GM21390 (cell line): ENCODE data around the gene CAMTA1.
"Not testable (repeated sequence)": the region's sequence is repeated elsewhere in the genome, so short reads cannot be mapped to it uniquely, and the experiment has no call there.

Experiments used
- ATAC-seq: cut with Tn5 transposase; IDR thresholded peaks from one replicate; pipeline ENCODE4 v1.9.1; 2021; ENCODE audit not compliant: unreplicated experiment

Gene CAMTA1

DNA sequence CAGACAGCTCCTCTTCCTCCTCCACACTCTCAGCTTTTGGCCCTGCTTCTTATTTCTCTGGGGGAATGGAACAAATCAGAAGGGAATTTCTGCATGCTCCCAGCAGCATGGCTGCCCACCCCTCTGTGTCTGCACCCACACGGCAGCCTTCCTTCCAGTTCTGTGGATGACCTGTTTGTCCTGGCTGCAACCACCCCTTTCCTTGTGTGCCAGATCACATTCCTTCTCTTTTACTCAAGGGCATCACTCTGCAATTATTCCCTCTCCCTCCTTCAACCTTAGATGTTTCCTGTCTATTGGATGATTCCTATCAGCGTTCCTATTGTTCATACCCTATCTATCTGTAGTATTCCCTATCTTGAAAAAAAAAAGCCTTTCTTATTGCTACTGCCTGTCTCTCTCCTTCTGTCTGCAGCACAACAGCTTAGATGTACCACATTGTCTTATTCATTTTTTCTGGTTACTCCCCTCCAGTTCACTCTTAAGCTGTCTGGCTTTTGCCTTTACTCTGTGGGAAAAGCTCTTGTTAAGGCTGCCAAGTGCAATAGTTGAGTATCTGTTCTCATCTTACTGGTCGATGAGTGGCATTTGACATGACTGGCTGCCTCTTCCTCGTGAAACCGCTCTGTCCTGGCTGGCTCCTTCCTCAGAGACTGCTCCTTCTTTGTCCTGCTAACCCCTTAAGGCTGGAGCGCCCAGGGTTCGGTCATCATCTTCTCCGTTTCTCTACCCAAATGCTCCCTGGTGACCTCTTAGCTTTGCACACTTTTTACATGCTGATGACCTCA is 351.1 kb downstream of the CAMTA1 start:
- no peak for ATAC-seq

DNA sequence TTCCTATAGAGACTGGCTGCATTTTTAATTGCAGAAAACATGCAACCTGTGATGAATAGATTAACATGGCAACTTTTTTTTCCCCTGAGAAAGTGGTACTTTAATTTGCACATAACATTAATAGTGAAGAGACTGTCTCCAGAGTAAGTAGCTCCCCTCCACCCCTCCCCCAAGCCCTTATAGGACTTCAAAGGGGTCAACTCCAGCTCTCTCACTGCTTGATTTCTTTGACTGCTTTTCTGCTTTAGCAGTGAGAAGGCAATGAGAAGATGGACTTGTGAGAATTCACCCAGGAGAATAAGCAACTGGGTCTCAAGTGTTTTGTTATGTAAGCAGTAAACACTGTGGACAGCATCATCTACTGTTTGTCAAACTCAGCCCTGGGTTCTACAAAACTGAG is 355.0 kb downstream of the CAMTA1 start:
- ATAC-seq, result no peak

DNA sequence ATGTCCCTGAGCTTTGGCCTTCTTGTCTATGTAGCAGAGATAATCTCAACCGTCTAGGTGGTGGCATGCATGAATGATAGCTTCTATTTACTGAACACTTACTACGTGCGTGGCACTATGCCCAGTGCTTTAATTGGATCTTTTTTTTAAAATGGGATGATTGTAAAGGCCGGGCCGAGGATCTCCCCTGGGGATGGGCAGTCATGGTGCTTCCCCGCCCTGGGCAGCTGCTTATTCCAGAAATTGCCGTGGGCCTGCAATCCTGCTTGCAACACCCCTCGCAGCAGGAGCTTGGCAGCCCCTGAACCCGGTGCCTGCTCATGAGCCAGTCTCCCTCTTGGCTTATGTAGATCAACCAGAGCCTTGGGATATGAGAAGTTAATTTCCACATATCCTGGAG is 360.7 kb downstream of the CAMTA1 start:
- ATAC-seq, result no peak

DNA sequence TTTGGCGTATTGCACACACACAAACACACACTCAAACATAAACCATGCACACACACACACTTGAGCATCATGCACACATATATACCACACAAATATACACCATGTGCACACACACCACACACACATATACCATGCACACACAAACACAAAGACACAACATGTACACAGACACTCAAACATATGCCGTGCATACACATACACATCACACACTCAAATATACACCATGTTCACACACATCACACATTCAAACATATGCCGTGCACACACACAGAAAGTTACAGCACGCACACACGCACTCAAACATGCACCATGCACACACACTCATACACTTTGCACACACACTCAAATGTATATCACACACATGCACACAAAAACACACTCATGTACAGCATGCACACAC is 361.5 kb downstream of the CAMTA1 start:
- ATAC-seq, result no peak

DNA sequence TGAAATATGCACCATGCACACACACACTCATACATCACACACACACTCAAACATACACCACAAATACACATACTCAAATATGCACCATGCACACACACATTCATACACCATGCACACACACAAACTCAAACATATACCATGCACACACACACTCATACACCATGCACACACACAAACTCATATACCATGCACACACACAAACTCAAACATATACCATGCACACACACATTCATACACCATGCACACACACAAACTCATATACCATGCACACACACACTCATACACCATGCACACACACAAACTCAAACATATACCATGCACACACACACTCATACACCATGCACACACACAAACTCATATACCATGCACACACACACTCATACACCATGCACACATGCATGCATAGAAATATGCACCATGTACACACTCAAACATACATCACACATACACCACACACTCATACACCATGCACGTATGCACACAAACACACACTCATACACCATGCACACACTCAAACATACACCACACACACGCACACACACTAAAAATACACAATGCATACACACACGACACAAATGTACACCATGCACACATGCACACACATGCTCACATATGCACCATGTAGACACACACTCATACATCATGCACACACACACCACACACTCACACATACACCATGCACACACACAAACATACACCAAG is 362.5 kb downstream of the CAMTA1 start:
- not testable (repeated sequence) for ATAC-seq

DNA sequence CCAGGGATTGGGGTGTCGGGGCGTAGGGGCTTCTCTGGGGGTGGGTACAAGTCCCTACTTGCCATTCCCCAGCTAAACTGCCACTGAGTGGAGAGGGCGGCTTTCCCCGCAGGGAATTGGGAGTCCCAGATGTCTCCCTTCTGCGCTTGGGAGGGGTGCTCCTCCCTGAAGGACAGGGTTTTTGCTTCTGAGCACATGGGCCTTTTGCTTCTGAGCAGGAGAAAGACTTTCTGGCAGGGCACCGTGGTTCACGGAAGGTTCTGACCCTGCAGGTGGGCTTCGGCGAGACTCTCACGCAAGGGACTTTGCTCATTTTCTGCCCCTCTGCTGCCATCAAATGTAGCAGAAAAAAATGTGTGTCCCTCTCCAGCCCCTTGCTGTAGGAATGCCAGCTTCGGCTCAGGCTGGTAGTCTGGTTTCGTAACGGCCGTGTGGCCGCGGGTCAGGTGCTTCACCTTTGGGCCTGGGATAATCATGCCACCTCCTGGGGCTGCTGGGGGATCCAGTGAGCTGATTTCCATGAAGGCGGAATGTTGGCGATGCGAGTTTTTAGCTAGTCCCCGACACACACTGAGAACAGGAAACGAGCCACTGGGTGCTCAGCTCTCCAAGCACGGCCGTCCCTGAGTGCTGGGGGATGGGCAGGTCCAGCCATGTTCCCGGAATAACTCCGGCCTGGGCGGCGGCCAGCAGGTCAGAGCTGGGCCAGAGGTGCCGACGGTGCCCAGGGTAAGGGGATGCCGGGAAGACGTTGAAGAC is 364.0 kb downstream of the CAMTA1 start:
- ATAC-seq, result no peak

DNA sequence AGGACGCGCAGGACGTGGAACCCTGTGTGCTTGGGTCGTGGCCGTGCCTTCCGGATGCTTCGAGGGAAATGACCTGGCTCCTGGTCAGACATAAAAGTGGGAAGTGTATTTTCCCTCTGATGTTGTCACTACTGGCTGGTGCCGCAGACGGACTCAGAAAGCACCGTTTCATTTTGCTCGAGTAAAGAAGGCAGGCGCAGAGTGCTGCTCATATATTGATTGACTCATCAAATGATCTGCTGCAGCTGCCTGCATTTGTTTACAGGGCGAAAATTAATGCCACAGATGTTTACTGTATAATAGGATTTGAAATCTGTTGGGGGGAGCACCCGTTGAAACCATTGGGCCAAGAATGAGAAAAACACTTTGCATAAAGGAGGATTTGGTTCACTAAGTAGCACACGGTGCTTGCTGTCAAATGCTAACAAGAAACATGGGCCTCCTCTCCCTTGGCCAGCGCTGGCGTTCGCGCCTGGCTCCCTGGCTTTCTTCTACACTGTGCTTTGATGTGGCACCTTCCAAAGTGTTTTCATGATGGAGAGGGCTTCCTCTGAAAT is 365.5 kb downstream of the CAMTA1 start:
- no peak for ATAC-seq

DNA sequence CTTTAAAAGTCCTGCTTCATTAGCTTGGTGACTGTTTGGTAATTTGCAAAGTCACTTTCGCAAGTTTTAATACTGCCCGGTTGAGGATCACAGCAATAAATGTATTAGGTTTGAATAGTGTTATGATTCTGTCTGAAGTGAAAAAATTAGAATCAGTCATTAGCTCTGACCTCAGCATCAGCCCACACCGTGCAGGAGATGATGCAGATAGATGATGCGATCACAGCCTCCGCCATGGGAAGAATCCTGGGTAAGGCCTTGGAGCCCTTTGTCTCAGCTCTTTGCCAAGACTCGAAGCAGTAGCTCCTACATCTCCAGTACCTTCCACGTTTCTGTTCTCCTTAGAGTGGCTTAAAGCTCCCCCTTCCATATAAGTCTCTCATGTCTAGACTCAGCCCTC is 366.7 kb downstream of the CAMTA1 start:
- ATAC-seq, result no peak

DNA sequence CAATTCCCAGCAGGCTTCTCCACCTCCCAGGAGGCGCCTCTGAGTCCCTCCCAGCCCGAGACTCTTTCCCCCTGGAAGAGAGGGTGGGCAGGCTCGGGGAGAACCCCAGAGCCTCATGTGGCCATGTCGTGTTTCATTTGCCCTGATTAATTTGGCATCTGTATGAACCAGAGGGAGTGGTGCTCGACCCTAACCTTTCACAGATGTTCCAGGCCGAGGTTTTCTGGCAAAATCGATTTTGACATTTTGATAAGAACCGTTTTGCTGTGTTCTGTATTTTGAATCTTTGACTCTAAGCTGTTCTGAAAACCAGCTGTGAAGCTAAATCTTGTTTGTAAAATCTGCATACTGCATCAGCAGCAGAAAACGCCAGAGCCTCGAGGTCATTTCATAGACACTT is 367.4 kb downstream of the CAMTA1 start:
- no peak for ATAC-seq

DNA sequence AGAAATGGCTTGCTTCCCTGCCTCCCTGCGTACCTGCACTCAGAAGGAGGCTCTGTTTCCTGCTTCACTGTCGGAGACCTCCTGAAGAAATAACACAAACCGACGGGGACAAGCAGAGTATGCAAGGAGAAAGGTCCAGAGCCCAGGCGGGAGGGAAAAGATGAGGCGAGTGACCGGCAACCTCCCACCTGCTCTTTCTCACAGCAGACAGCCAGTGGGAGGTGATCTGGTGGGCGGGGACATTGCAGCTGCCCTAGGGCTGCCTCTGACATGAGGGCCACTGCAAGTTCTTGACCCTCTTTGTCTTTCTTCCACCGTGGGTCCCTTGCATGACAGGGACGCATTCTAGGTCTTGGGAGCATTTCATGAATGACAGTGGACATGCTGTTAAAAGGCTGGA is 368.2 kb downstream of the CAMTA1 start:
- ATAC-seq, result no peak

DNA sequence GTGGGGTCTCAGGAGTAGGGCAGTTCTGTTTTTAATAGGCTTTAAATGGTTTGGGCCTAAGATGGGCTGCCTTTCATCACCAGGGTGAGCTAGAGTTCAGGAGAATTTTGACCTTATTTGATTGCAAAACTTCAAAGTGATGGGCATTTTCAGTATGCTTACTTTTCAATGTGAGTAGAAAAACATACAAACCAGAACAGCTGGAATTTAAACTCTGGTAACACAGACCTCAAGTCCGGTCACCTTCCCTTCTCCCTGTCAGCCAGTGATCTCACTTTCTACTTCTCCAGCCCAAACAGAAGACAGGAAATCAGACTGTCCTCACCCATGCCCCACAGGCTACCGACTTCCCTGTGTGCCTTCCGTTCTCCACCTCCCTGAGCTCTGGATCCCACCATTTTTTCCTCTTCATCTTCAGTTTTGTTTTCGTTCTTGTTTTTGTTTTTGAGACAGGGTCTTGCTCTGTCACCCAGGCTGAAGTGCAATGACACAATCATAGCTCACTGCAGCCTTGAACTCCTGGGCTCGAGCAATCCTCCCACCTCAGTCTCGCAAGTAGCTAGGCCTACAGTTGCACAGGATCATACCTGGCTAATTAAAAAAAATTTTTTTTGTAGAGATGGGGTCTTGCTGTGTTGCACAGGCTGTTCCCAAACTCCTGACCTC is 374.0 kb downstream of the CAMTA1 start:
- ATAC-seq, result no peak

DNA sequence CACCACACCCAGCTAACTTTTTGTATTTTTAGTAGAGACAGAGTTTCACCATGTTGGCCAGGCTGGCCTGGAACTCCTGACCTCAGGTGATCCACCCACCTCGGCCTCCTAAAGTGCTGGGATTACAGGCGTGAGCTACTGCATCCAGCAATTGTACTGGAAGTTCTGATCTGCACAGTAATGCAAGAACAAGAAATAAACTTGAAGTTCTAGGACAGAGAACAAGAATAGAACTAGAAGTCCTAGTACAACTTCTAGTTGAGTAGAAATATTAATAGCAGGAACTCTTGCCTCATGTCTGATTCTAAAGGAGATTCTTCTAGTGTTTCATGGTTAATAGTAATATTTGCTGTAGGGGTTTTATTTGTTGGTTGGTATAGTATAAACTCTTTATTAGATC is 383.3 kb downstream of the CAMTA1 start:
- ATAC-seq, result not testable (repeated sequence)

DNA sequence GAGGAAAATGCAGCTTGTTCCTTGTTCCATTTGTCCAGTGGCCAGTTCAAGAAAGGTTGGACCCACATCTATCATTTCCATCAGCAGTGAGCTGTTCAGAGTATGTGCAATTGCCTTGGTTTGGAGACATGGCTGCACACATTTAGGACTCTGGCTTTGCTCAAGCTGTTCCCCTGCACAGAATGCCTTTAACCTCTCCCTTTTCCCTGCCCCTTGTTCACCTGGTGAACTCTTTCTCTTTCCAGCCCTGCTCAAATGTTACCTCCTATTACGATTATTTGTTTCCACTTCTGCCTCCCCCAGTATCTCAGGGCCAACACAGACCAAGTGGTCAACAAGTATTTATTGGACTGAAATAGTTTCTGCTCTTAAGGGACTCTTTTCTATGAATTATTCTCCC is 385.9 kb downstream of the CAMTA1 start:
- ATAC-seq, result no peak

DNA sequence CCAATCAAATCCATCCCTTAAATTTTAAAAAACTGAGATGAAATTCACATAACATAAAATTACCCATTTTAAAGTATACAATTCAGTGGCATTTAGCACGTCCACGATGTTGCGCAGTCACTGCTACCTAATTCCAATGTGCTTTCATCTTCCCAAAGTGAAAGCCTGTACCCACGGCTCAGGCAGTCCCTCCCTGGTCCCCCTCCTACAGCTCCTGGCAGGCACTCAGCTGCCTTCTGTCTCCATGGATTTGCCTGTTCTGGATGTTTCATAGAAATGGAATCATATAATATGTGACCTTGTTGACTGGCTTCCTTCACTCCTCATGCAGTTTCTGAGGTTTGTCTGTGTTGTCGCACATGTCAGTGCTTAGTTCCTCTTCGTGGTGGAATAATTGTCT is 386.3 kb downstream of the CAMTA1 start:
- no peak for ATAC-seq

DNA sequence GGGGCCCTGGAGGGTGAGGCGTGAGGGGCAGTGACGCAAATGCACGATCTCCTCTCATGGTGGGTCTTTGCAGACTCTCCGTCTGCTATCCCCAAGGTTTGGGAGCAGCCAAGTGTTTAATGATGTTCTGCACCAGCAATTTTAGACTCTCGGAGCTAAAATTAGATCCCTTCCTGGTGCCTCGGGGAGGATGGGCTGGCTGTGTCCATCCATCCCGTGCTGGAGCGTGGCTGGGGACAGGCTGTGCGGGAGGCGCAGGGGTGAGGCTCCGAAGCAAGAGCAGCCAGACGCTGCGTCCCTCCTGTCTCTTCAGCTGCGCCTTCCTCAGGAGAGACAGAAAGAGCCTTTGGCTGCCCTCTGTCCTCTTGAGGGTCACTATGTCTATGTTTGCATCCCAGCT is 387.6 kb downstream of the CAMTA1 start:
- no peak for ATAC-seq

DNA sequence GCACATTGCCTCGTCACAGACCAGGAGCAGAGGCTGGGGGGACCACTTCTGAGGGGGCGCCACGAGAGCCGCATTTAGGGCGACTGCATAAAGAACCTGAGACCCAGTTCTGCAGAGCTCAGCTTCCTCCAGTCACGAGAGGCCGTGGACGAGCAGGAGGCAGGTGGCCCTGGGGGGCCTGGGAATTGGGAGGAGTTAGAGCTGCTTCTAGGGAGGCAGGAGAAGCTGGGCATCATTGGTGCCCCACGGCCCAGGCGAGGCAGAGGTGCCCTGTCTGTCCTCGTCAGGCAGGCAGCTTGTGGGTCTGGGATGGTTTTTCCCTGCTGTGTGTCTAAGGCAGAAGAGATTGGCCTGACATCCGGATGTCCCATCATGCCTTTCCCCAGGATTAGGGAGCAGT is 389.3 kb downstream of the CAMTA1 start:
- ATAC-seq, result no peak

DNA sequence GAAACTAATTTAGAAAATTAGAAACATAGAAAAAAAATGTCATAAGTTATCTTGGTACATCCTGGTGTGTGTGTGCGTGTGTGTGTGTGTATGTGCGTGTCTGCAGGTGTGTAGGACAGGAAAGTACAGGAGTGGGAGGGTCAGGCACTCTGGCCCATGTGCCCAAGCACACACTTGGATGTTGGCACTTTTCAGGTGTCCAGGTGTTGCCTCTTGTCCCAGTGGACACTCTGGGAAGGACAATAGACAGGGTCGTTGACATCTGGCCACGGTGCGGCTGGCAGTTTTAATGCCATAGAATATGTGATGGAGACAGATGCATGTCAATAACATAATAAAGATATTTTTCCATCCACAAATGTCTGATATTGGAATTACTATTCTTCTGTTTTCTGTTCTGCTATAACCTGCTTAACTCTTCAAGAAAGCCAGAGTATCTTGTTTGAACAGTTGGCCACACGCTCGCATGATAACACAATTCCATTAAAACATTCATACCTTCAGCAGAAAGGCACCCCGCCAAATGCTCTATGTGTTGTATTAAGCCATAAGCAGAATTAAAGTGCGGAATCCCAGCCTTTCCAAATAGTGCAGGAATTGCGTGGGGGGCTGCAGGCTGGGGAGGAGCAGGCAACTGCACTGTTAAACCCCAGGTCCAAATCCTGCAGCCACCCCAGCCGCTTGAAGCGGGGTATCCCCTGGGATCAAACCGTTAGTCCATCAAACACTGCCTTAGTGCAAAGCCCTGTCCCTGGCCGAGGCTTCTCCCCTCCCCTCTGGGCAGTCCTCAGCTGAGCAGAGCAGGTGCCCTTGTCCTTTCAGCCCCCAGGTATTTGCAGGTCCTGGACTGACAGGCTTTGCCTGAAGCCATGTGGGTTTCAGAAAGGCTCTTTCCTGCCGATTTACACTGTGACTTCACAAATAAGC is 390.0 kb downstream of the CAMTA1 start:
- no peak for ATAC-seq

DNA sequence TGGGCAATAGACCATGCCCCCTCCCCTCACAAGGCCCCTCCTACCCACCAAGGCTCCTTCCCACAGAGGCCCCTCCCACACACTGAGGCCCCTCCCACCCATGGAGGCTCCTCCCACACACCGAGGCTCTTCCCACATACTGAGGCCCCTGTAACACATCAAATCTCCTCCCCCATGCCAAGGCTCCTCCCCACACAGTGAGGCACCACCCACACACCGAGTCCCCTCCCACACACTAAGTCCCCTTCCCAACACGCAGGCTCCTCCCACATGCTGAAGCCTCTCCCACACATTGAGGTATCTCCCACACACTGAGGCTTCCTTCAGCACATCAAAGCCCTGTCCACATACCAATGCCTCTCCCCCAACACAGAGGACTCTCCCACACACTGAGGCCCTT is 391.8 kb downstream of the CAMTA1 start:
- ATAC-seq, result no peak

DNA sequence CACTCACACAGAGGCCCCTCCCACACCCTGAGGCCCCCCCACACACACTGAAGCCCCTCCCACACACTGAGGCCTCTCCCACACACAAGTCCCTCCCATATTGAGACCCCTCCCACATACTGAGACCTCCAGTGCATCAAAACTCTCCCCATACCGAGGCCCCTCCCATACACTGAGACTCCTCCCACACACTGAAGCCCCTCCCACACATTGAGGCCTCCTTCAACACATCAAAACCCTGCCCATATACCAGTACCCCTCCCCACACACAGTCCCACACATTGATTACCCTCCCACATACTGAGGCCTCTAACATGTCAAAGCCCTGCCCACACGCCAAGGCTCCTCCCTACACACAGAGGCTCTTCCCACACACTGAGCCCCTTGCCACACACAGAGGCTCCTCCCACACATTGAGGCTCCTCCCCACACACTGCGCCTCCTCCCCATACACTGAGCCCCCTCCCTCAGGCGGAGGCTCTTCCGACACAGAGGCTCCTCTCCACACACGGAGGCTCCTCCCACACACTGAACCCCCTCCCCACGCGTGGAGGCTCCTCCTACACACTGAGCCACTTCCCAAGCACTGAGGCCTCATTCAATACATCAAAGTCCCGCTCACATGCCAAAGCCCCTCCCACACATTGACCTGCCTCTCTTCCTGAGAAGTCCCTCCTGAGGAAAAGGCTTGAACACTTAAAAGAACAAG is 392.3 kb downstream of the CAMTA1 start:
- no peak for ATAC-seq
